ENCODE measurements around the gene POLR2I. TPM values are rescaled to one million over a fixed set of nuclear protein-coding genes. Genes with fewer than 3 reads are reported as not detected.

Gene POLR2I
- total RNA-seq, 1 experiment from 2014 or later: 133 TPM

- H3K27ac ChIP-seq (ENCODE audit: low read depth, low read length, poor library complexity, severe bottlenecking): peak overlapping the region; percentile 78
- no peak for DNase-seq (ENCODE audit: low spot score)
- TF ChIP-seq EZH2 (IDR thresholded peaks at IDR 0.05; ENCODE audit: borderline replicate concordance, low read depth, low read length, poor library complexity, severe bottlenecking): no peak
- TF ChIP-seq, protein P1, sequence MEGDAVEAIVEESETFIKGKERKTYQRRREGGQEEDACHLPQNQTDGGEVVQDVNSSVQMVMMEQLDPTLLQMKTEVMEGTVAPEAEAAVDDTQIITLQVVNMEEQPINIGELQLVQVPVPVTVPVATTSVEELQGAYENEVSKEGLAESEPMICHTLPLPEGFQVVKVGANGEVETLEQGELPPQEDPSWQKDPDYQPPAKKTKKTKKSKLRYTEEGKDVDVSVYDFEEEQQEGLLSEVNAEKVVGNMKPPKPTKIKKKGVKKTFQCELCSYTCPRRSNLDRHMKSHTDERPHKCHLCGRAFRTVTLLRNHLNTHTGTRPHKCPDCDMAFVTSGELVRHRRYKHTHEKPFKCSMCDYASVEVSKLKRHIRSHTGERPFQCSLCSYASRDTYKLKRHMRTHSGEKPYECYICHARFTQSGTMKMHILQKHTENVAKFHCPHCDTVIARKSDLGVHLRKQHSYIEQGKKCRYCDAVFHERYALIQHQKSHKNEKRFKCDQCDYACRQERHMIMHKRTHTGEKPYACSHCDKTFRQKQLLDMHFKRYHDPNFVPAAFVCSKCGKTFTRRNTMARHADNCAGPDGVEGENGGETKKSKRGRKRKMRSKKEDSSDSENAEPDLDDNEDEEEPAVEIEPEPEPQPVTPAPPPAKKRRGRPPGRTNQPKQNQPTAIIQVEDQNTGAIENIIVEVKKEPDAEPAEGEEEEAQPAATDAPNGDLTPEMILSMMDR (conservative IDR thresholded peaks at IDR 0.05; ENCODE audit: low read depth, low read length): no peak
- intact Hi-C loops (cut with micrococcal nuclease; ENCODE audit: unreplicated experiment): loop anchor here (2.0 kb wide), 1 partner anchor 59 kb away; the partner anchor contains the start of genes THAP8 and WDR62
- no peaks in the 10 kb centered on the region for H3K27me3 ChIP-seq (replicated peaks; ENCODE audit: insufficient read depth, low read depth, low read length, poor library complexity)
- peak overlapping the region; percentile 60 for H3K4me3 ChIP-seq (ENCODE audit: low read depth, low read length, poor library complexity, severe bottlenecking)
- ChIA-PET CTCF (no interaction called here), POLR2A (ENCODE audit: low non-redundant PET) (interaction anchor here (0.5 kb wide), 2 partner anchors 27 to 100 kb away, joined by 3 to 6 read pairs; partner anchors contain the start of genes ZNF146 and ZNF565)
- TSS peak; percentile 48 for BruUV-seq (replicated peaks)
- H3K4me1 ChIP-seq (ENCODE audit: insufficient read depth, low read length, poor library complexity, severe bottlenecking): peaks cover 13% of the 10 kb centered on the region
- peaks cover 17% of the 10 kb centered on the region for H3K36me3 ChIP-seq (ENCODE audit: insufficient read depth, low read length, poor library complexity, severe bottlenecking)
- no peaks in the 10 kb centered on the region for H3K9me3 ChIP-seq (ENCODE audit: low read depth, low read length, poor library complexity, severe bottlenecking)
These were observed 568 bp downstream of the POLR2I start for GRCh38 chr19:36113894-36114720.

DNA sequence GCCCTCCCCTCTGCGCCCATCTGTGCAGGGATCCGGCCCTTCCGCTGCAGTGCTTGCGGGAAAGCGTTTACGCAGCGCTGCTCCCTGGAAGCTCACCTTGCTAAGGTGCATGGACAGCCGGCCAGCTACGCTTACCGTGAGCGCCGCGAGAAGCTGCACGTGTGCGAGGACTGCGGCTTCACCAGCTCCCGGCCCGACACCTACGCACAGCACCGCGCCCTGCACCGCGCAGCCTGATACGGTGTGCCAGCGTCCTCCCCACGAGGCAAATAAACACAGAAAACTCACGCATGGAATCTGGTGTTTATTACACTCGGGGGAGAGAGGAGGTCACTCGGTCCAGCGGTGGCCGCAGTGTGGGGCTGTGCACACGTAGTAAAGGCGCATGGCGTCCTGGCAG, 1.2 kb downstream of the POLR2I start:
- H3K4me1 ChIP-seq (ENCODE audit: insufficient read depth, low read length, poor library complexity, severe bottlenecking): peaks cover 13% of the 10 kb centered on the region
- no peak overlapping the region for H3K27ac ChIP-seq (ENCODE audit: low read depth, low read length, poor library complexity, severe bottlenecking)
- intact Hi-C loops (cut with micrococcal nuclease; ENCODE audit: unreplicated experiment): no loop called here
- H3K36me3 ChIP-seq (ENCODE audit: insufficient read depth, low read length, poor library complexity, severe bottlenecking): peaks cover 16% of the 10 kb centered on the region
- TF ChIP-seq, protein P1 (conservative IDR thresholded peaks at IDR 0.05; ENCODE audit: low read depth, low read length): no peak
- no peak for TF ChIP-seq EZH2 (IDR thresholded peaks at IDR 0.05; ENCODE audit: borderline replicate concordance, low read depth, low read length, poor library complexity, severe bottlenecking)
- DNase-seq (ENCODE audit: low spot score): no peak
- BruUV-seq (replicated peaks): no TSS peak
- POLR2A ChIA-PET (ENCODE audit: low non-redundant PET): interaction anchor here (0.5 kb wide), 2 partner anchors 26 to 101 kb away, joined by 3 to 6 read pairs; partner anchors contain the start of genes ZNF146 and ZNF565
- peak overlapping the region; percentile 60 for H3K4me3 ChIP-seq (ENCODE audit: low read depth, low read length, poor library complexity, severe bottlenecking)
- no peaks in the 10 kb centered on the region for H3K9me3 ChIP-seq (ENCODE audit: low read depth, low read length, poor library complexity, severe bottlenecking)
- no peaks in the 10 kb centered on the region for H3K27me3 ChIP-seq (replicated peaks; ENCODE audit: insufficient read depth, low read depth, low read length, poor library complexity)
- CTCF ChIA-PET: no interaction called here

GRCh38 chr19:36112678-36113077, 2.0 kb downstream of the POLR2I start:
- no peak for TF ChIP-seq EZH2 (IDR thresholded peaks at IDR 0.05; ENCODE audit: borderline replicate concordance, low read depth, low read length, poor library complexity, severe bottlenecking)
- TF ChIP-seq, protein P1 (conservative IDR thresholded peaks at IDR 0.05; ENCODE audit: low read depth, low read length): no peak
- peaks cover 14% of the 10 kb centered on the region for H3K36me3 ChIP-seq (ENCODE audit: insufficient read depth, low read length, poor library complexity, severe bottlenecking)
- ChIA-PET POLR2A (ENCODE audit: low non-redundant PET) (no interaction called here), CTCF (no interaction called here)
- H3K9me3 ChIP-seq (ENCODE audit: low read depth, low read length, poor library complexity, severe bottlenecking): no peaks in the 10 kb centered on the region
- peaks cover 13% of the 10 kb centered on the region for H3K4me1 ChIP-seq (ENCODE audit: insufficient read depth, low read length, poor library complexity, severe bottlenecking)
- no TSS peak for BruUV-seq (replicated peaks)
- no peak for DNase-seq (ENCODE audit: low spot score)
- no peak overlapping the region for H3K27ac ChIP-seq (ENCODE audit: low read depth, low read length, poor library complexity, severe bottlenecking)
- H3K27me3 ChIP-seq (replicated peaks; ENCODE audit: insufficient read depth, low read depth, low read length, poor library complexity): no peaks in the 10 kb centered on the region
- intact Hi-C loops (cut with micrococcal nuclease; ENCODE audit: unreplicated experiment): no loop called here
- H3K4me3 ChIP-seq (ENCODE audit: low read depth, low read length, poor library complexity, severe bottlenecking): no peak overlapping the region
